GM12872 (cell line): ENCODE results near the gene ARHGEF26.

Source experiments
- CTCF ChIP-seq: IDR thresholded peaks from 3 replicates; pipeline ENCODE4 v1.5.1; 2011; ENCODE audit warnings: low read depth, mild to moderate bottlenecking, low read length, moderate library complexity; ENCODE audit not compliant: insufficient read depth

ARHGEF26 gene

GRCh38 chr3:154301561-154301960 is 180.4 kb downstream of the ARHGEF26 start:
- no peak for TF ChIP-seq CTCF

- TF ChIP-seq CTCF, result no peak
Measured at GRCh38 chr3:154304116-154304786, 183.1 kb downstream of the ARHGEF26 start.

- TF ChIP-seq CTCF, result no peak
Measured at GRCh38 chr3:154304936-154305335, 183.7 kb downstream of the ARHGEF26 start.

- no peak for TF ChIP-seq CTCF
Measured at GRCh38 chr3:154307363-154307762, 186.2 kb downstream of the ARHGEF26 start.
